GM19455 (cell line): ENCODE measurements around the gene RNF215.
"Not testable (repeated sequence)": the region's sequence is repeated elsewhere in the genome, so short reads cannot be mapped to it uniquely, and the experiment has no call there.

Source experiments
- ATAC-seq: cut with Tn5 transposase; IDR thresholded peaks from one replicate; pipeline ENCODE4 v1.9.1; 2021; ENCODE audit not compliant: unreplicated experiment

RNF215 gene

GRCh38 chr22:30365891-30366290 lies 21.3 kb downstream of the RNF215 start:
- ATAC-seq, result no peak

- ATAC-seq, result no peak
Observed at GRCh38 chr22:30362651-30363281, 24.4 kb downstream of the RNF215 start.

- no peak for ATAC-seq
Observed at GRCh38 chr22:30361916-30362650, 25.1 kb downstream of the RNF215 start.

GRCh38 chr22:30358541-30358940 lies 28.7 kb downstream of the RNF215 start:
- no peak for ATAC-seq

GRCh38 chr22:30357650-30358215 lies 29.5 kb downstream of the RNF215 start:
- no peak for ATAC-seq

- no peak for ATAC-seq
Observed at GRCh38 chr22:30357236-30357570, 30.0 kb downstream of the RNF215 start.

GRCh38 chr22:30356449-30357235 lies 30.6 kb downstream of the RNF215 start, which contains the start of the genes CCDC157 and SF3A1:
CCDC157 (plus strand) TSS chr22:30357007; CDS start chr22:30366001, 8,994 bp downstream.
SF3A1 (minus strand) TSS chr22:30356894; CDS start chr22:30356792, 102 bp downstream.
- ATAC-seq, result peak; percentile 89

- no peak for ATAC-seq
Observed at GRCh38 chr22:30354644-30355043, 32.6 kb downstream of the RNF215 start.

- no peak for ATAC-seq
Observed at GRCh38 chr22:30351226-30351625, 36.0 kb downstream of the RNF215 start.

- no peak for ATAC-seq
Observed at GRCh38 chr22:30348809-30349208, 38.4 kb downstream of the RNF215 start.

GRCh38 chr22:30348404-30348803 lies 38.8 kb downstream of the RNF215 start:
- no peak for ATAC-seq

- ATAC-seq, result no peak
Observed at GRCh38 chr22:30347255-30347892, 39.8 kb downstream of the RNF215 start.

GRCh38 chr22:30344447-30345200 lies 42.6 kb downstream of the RNF215 start:
- no peak for ATAC-seq

GRCh38 chr22:30340911-30341685 lies 46.1 kb downstream of the RNF215 start:
- no peak for ATAC-seq

- ATAC-seq, result no peak
Observed at GRCh38 chr22:30338802-30339201, 48.4 kb downstream of the RNF215 start.

- not testable (repeated sequence) for ATAC-seq
Observed at GRCh38 chr22:30338341-30338740, 48.9 kb downstream of the RNF215 start.

- ATAC-seq, result no peak
Observed at GRCh38 chr22:30337461-30337778, 49.8 kb downstream of the RNF215 start.

GRCh38 chr22:30336752-30337460 lies 50.3 kb downstream of the RNF215 start:
- no peak for ATAC-seq

GRCh38 chr22:30335236-30335635 lies 52.0 kb downstream of the RNF215 start:
- ATAC-seq, result no peak
